ENCODE measurements around the gene RBM47. TPM values are rescaled to one million over a fixed set of nuclear protein-coding genes. Genes with fewer than 3 reads are reported as not detected.

Gene RBM47
- total and polyA plus RNA-seq, 4 donors, result 25.9 to 119 (median 94.0) TPM

GRCh38 chr4:40594261-40595178 lies 35.1 kb downstream of the RBM47 start:
- Histone ChIP-seq H3K9me3 (ENCODE audit: control insufficient read depth in 4 of 4, insufficient read depth in 3 of 4, low read length in 3 of 4) (peaks cover 0 to 2% (median 0%) of the 10 kb centered on the region in 4 donors), H3K36me3 (ENCODE audit: control insufficient read depth in 4 of 4, insufficient read depth in 4 of 4, low read length in 4 of 4) (peaks cover 0 to 7% (median 0%) of the 10 kb centered on the region in 4 donors), H3K4me1 (ENCODE audit: control insufficient read depth in 5 of 5, insufficient read depth in 5 of 5, low read length in 5 of 5) (no peaks in the 10 kb centered on the region), H3K27me3 (ENCODE audit: control insufficient read depth in 3 of 3, insufficient read depth in 3 of 3, low read length in 2 of 3) (no peaks in the 10 kb centered on the region), H3K4me3 (no peak overlapping the region), H3K27ac (ENCODE audit: low read depth in 1 of 2, low read length in 1 of 2) (no peak overlapping the region), H3K9ac (ENCODE audit: insufficient read depth in 1 of 2, low read length in 2 of 2) (no peak overlapping the region)
- WGBS, 2 donors, result 72 to 81% methylated on average over 14 of the region's 14 CpGs
- ATAC-seq (ENCODE audit: insufficient read depth, low FRiP score), result no peak
- no peak for TF ChIP-seq CTCF (IDR thresholded peaks at IDR 0.05; ENCODE audit: control extremely low read depth, extremely low read depth)
- no peak for DNase-seq

GRCh38 chr4:40592034-40592433 lies 37.6 kb downstream of the RBM47 start:
- peaks cover 0 to 7% (median 0%) of the 10 kb centered on the region in 4 donors for H3K36me3 ChIP-seq (ENCODE audit: control insufficient read depth in 4 of 4, insufficient read depth in 4 of 4, low read length in 4 of 4)
- no peaks in the 10 kb centered on the region for H3K4me1 ChIP-seq (ENCODE audit: control insufficient read depth in 5 of 5, insufficient read depth in 5 of 5, low read length in 5 of 5)
- ATAC-seq (ENCODE audit: insufficient read depth, low FRiP score) (no peak), DNase-seq (no peak)
- H3K27ac ChIP-seq (ENCODE audit: low read depth in 1 of 2, low read length in 1 of 2), result no peak overlapping the region
- peaks cover 0 to 2% (median 0%) of the 10 kb centered on the region in 4 donors for H3K9me3 ChIP-seq (ENCODE audit: control insufficient read depth in 4 of 4, insufficient read depth in 3 of 4, low read length in 3 of 4)
- H3K27me3 ChIP-seq (ENCODE audit: control insufficient read depth in 3 of 3, insufficient read depth in 3 of 3, low read length in 2 of 3), result no peaks in the 10 kb centered on the region
- no peak for TF ChIP-seq CTCF (IDR thresholded peaks at IDR 0.05; ENCODE audit: control extremely low read depth, extremely low read depth)
- H3K4me3 ChIP-seq, result no peak overlapping the region
- no peak overlapping the region for H3K9ac ChIP-seq (ENCODE audit: insufficient read depth in 1 of 2, low read length in 2 of 2)
- 89 to 93% methylated on average over 3 of the region's 3 CpGs for WGBS, 2 donors

- DNase-seq, result no peak
- no peak for TF ChIP-seq CTCF (IDR thresholded peaks at IDR 0.05; ENCODE audit: control extremely low read depth, extremely low read depth)
- peaks cover 0 to 2% (median 0%) of the 10 kb centered on the region in 4 donors for H3K9me3 ChIP-seq (ENCODE audit: control insufficient read depth in 4 of 4, insufficient read depth in 3 of 4, low read length in 3 of 4)
- H3K27ac ChIP-seq (ENCODE audit: low read depth in 1 of 2, low read length in 1 of 2), result no peak overlapping the region
- H3K27me3 ChIP-seq (ENCODE audit: control insufficient read depth in 3 of 3, insufficient read depth in 3 of 3, low read length in 2 of 3), result no peaks in the 10 kb centered on the region
- peaks cover 0 to 3% (median 0%) of the 10 kb centered on the region in 4 donors for H3K36me3 ChIP-seq (ENCODE audit: control insufficient read depth in 4 of 4, insufficient read depth in 4 of 4, low read length in 4 of 4)
- peak; percentile 32 for ATAC-seq (ENCODE audit: insufficient read depth, low FRiP score)
- no peak overlapping the region for H3K4me3 ChIP-seq
- WGBS, 2 donors, result 28 to 64% methylated on average over 3 of the region's 3 CpGs
- H3K9ac ChIP-seq (ENCODE audit: insufficient read depth in 1 of 2, low read length in 2 of 2), result no peak overlapping the region
- H3K4me1 ChIP-seq (ENCODE audit: control insufficient read depth in 5 of 5, insufficient read depth in 5 of 5, low read length in 5 of 5), result no peaks in the 10 kb centered on the region
Measured at GRCh38 chr4:40587826-40588225, 41.8 kb downstream of the RBM47 start.
